ENCODE results near the gene ASPG.

Gene ASPG

DNA sequence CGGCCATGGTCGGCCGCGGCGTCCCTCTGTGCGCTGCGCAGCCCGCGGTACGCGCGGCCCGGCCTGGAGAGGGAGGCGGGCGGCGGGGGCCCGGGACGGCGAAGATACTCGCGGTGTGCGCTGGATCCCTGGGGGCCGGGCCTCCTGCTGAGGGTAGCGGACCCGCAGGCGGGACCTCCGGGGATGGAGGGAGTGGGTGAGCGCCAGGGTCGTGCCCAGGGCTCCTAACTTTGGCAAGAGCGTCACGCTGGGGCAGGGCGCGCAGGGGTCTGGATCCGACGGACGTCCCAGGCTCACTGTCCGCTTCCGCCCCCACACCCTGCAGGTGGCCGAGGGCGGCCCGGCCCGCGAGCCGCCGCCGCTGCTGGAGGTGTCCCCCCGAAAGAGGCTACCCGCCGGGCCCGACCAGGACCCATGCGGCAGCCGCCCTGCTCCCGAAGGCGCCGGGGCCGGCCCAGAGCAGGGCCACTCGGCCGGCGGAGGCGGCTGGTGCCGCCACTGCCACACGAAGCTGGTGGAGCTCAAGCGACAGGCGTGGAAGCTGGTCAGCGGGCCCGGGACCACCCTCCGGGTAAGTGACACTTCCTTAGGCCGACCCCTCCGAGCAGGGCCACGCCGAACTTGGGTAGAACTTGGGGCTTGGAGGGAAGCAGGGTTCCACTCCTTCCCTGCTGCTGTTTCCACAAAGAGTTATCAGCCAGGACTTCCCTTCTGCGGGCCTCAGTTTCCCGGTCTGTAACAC, 53.4 kb downstream of the ASPG start:
- no peak for DNase-seq

DNA sequence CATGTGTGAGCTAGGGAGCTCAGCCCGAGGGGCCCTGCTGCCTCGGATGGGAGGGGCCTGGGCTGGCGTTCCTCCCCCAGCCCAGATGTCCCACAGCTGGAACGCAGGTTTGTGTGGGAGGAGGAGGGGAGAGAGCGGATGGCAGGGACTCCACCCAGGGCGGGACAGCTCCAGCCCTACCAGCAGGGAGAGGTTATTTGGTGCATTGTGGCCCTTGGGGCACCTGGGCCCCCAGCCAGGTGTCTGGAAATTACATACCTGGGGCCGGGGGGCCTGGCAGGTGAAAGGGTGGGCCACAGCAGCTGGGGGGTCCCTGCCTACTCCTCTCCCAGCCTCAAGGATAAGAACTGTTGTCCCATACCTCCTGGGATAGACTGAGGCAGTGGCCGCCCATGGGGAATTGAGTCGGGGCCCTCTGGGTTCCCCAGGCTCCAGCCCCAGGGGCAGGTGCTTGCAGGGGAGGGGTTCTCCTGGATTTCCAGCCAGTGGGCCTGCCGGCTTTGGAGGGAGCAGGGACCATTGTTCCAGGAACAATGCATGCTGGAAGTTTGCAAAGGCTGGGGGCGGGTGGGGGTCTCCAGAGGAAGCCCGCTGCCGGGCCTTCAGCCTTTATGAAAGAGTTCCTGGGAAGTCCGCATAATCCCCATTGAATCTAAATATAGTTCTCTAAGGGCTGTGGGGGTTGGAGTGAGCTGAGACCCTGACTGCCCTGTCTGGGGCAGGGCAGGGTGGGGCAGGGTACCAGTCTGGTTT, 54.1 kb downstream of the ASPG start:
- no peak for DNase-seq

DNA sequence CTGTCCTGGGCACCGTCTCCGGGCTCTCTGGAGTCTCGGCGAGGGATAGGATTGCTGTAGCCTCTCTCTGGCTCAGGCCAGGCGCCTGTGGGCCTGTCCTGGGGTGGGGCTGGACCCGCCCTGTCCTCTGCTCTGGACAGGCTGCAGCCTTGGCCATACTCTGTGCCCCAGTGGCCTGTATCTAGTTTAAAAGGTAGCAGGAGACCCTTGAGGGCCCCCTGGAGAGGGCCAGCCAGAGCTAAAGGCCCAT, 54.6 kb downstream of the ASPG start:
- no peak for DNase-seq

DNA sequence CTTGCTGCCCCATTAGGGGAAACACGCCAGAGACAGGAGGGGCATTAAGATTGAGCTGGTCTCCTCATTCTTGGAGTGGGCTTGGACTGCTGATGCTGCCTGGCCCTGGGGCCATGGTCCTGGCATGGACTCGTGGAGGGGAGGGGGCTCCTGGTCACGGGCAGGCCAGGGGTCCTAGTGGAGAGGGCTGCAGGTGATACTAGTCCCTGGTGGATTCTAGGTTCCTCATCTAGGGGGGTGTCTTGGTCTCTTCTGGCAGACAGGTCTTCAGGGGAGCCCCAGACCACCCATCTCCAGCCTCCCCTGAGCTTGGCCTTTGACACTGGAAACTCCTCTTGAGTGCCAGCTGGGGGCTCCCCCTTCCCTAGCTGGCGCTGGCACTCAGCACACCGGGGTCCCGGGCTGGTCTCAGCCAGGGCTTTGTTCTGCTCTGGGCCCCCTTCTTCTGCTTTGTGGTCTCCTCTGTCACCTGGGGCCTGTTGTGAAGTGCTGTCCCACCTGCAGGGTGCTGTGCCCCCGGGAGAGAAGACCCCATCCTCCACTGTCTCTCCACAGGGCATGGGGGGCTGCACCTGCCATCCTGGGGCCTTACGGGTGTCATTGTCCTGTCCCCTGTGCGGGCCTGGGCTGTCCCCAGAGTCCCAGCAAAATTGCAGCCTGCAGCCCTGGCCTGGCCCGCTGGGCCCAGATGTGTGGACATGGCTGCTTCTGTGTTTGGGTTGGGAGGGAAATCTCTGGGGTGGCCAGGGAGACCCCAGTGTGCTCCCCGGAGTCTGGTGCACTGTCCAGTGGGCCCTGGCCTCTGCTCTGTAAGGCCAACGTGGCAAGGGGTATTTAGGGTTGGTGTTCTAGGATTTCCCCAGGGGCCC, 55.2 kb downstream of the ASPG start:
- DNase-seq, result no peak

DNA sequence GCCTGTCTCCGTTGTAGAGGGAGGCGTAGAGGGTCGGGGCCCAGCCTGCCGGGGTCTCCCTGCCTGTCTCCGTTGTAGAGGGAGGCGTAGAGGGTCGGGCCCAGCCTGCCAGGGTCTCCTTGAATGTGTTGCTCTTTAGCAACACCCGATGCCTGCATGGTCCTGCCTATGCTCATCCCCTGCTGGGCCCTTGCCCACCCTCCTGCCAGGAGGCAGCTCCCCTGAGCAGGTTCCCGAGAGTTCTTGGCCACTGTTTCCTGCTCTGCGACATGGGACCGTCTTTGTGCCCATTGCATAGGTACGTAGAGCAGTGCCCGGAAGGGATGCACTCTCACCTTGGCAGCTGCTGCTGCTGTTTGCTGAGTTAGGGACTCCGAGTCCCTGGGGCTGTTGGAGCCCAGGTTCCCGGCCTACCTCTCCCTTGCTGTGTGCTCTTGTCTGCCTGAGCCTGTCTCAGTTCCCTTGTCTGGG, 56.2 kb downstream of the ASPG start:
- no peak for DNase-seq

DNA sequence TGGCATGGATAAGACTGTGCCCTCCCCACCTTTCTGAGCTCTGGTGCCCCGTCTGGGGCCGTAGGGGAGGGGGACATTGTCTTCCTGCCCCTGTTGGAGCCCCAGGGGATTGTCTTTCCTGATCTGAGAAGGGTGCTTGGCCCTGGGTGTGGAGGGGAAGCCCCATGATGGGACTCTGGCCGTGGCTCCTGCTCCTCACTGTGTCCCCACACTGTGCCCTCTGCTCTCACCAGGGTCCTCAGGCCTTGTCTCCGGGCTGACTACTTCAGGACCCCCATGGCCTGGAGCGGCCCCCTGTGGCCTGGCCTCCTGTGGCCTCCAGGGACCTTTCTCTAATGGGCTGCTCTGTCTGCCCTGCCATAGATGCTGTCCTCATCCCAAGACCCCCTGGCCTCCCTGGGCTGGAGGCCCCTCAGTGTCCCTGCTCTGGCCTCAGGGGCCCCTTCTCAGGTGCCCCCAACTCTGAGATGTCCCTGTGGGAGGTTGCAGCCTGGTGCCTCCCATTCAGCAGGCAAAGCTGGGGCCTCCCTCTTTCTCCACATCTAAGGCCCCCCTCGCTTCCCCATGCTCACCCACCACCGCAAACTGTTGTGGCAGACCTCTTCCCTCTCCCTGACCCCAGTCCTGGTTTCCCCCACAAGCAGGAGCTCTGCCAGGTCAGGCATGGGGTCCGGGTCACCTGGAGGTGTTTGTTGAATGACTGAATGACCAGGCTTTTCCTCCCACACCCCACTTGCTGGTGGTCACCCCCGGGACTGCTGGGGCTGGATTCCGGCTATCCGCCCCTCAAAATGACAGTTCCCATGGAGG, 56.8 kb downstream of the ASPG start:
- no peak for DNase-seq

DNA sequence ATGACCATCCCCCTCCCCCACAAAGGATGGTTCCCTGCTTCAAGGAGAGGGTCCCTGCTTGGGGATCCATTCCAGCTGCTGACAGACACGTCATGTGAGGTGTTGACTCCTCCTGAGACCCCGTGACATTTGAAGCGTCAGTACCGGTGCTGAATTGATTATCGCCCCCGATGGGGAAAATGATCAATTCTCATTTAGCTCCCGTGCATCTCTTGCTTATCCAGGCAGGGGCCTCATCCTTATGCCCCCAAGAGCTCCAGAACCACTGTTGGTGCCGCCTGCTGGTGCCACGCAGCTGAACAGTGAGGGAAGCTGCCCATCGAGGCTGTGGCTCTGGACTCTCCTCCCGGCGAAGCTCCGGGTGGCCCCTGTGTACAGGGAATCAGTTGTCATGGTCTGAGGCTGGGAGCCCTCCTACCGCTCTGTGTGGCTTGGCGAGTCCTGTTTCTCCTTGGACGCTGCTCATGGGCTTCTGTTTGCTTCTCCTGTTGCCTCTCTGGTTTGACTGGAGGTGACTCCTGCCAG, 57.5 kb downstream of the ASPG start:
- DNase-seq, result no peak

DNA sequence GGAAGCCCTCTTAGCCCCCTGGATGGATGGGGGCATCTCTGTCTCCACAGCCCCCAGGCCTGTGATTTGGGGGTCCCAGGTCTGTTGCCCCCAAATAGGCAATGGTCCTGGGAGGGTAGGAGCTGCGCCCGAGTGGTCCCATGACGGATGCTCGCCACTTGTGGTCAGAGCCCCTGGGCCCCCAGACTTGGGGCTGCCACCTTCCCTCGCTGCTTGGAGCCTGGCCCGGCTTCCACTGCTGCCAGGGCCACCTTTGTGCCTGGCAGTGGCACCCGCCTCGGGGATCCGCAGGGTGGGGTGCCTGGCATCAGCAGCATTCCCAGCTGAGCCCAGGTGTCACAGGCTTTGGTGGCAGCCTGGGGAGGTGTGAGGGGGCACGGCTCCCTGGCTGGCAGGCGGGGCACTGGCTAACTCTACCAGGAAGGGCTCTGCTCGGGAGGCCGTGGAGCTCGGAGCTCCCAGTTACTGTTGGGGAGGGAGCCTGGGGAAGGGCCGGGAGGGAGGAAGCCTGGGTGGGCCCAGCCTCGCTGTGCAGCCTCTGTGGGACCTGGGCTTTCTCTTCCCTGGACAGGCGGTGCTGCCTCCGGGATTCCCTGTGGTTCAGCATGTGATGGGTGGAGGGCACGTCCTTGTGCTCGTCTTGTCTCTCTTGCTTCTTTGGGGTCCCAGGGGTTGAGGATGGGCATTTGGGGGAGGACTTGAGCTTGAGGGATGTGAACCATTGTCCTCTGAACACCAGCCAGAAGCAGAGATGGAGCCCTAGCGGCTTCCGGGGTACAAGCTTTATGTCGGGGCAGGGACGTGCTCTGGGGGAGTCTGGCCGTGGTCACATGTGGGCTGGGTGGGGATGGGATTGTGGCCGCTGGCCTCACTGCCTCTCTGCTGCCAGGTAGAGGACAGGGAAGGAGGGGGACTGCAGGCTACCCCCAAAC, 58.3 kb downstream of the ASPG start:
- no peak for DNase-seq

DNA sequence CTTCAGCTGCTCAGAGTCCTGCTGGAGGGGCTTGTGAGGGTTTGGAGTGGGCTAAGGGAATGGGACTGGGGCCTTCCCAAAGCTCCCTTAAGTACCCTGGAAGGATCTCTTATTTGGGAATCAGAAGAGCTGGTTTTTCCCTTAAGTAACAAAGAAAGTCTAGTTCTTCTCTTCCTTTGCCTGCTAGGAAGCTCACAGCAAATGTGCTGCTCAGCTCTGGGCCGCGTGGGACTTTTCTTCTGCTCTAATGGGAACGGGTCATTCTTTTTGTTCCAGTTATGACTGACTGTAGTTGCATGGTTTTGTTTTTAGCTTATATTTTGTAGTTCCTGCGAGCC, 58.9 kb downstream of the ASPG start:
- no peak for DNase-seq

DNA sequence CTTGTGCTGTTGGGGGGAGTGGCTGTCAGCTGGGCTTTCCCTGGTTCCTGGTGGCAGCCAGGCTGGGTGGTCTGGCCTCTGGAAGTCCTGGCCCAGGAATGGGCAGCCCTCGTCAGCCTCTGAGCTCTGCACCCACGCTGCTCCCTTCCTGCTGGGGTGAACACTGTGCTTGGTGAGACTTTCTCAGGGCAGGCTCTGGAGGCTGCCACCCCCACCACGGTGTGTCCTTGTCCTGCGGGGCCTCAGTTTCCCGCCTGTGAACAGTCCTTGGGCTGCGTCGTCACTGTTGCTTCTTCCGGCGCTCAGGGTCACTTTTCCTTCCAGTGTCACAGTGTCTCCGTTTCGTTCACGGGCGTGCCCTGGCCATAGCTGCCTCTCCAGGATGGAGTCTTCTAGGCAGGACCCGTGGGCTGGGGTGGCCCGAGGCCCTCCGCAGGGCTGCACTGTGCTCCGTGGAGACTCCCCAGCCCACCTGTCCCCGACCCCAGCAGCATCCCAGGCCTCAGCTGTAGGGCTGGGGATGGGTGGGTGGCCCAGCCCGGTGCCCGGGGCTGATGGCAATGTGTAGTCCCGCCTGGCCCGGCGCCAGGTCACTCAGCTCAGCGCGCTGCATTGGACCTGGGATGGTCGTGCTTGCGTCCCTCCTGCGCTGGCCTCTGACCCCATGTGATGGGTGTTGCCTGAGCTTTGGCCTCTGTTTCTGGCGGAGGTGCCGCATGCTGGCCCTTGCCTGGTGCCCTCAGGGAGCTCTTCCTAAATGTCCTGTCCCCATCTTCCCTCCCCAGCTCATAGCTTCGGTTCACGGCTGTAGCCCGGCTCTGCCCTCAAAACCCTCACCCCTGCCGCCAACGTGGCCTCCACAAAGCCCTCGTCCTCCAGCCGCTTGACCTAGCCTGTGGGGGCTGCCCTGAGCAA, 59.7 kb downstream of the ASPG start:
- no peak for DNase-seq

DNA sequence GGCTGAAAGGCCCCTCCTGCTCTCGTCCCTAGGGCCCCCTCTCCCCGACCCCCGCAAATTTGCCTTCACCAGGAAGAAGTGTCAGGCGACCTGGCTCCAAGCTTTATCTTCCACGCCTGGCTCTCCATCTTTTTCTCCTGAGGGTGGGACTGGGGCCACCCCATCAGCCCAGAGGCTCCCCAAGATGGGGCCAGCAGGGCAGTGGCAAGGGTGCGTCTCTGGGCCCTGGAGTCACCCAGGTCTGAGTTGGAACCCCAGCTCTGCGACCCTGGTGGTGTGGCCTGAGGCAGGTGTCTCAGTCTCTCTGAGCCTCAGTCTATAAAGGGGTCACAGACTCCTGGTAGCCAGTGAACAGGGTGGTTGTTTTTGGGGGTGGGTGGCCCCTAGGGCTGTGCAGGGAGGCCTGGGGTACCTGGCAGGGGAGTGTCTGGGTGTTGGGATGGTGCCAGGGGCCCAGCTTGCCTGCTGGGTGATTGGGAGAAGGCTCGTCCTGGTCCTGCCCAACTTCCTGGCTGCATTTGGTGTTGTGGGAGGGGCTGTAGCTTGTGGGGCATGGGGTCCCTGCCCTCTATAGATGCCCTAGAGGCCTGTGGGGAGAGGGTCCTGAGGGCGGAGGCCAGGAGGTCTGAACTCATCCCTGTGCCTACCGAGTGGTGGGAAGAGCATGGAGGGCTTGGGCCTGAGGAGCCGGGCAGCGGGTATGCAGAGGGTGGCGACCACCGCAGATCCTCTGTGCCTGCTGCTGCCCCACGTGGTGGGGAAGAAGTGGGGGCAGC, 60.5 kb downstream of the ASPG start:
- DNase-seq, result no peak

DNA sequence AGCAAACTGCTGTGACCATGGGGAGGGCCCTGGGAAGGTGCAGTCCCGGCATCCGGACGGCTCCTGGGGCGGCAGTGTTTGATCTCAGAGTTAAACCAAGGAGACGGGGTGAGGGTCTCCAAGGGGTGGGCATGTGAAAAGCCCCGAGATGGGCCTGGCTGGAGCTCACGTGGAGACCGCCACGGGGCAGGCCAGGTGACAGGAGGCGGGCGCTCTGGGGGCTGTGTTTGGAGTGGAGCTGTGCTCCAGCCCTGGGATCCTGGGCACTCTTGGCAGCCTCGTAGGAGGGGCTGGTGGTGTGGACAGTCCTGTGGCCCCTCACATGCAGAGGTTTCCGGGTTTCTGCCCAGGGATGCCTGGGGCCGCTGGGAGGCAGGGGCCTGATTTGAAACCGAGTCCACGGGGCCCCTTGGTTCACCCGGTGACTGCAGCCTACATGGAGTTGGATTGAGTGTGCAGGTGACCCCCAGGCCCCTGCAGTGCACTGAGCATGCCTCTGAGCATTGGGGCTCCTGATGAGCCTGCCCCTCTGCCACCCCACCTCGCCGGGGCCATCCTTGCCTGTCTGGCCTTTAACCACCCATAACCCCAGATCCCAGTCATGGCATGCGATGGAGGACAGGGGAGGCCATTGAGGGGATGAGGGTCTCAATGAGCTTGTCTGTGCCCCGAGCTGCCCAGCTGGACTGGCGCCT, 61.3 kb downstream of the ASPG start:
- DNase-seq, result no peak

DNA sequence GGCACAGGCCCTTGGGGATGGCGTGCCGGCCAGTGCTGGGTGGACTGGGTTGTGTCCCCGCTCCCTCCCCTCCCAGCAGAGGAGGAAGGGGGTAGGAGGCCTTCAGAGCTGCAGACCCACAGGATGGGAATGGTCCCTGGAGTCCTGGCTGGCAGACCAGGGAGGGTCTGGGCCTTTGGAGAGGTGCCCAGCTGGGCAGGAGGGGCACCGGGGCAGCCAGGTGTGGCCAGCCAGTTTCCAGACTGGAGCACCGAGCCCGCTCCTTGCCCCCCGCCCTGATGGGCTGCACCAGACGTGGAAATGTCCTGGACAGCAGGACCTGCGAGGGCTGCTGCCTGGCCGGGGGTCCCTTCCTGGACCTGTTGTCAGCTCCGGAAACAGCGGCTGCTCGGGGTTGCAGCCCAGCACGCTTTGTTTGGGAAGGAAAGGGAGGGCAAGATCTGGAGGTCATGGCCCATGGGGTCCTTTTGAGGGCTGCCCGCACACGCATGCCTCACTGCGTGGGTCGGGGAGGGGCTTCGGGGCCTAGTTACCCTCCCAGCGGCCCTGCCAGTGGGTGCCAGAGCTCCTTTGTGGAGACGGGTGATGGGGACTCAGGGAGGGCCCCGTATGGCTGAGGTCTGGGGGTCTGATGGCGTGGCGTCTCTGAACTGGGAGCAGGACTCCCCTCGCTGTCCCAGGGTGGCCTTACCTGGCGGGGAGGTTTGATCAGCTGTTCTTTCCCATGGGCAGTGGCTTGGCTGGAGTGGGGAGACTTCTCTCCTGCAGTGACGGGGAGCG, 62.0 kb downstream of the ASPG start:
- DNase-seq, result no peak

DNA sequence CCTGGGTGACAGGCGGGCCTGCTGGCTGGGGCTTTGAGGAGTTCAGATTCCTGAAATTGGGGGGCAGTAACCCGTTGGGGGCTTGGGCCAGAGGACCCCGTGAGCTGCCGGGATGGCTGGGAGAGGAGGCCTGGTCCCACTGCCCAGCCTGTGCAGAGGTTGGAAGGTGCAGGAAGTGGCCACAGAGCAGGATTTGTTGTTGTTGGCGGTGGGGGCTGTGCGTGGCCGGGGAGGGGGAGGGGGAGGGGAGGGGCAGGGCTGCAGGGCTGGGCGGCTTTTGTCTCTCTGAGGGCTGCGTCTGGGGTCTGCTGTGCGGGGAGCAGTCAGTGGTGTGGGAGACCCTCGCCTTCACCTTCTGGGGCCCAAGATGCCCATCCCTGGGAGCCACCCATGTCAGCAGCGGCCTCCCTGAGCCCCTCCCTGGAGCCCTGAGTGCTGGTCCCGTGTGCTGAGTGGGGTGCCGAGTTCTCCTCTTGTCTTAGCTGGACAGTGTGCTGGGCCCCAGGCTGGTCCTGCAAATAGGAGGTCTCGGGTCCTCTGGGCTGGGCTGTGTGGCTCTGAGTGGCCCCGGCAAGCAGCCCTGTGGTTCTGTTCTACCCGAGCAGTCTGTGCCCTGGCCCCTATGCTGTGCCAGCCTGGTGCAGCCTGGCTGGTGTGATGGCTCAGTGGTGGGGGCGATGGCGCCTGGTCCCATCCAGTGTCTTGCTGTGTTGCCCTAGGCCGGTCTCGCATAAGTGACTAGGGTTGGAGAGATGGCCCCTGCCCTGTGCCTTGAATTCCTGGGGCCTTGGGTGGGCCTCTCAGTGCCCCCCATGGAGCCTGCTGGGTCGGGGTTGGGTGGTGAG, 63.2 kb downstream of the ASPG start:
- DNase-seq, result no peak

DNA sequence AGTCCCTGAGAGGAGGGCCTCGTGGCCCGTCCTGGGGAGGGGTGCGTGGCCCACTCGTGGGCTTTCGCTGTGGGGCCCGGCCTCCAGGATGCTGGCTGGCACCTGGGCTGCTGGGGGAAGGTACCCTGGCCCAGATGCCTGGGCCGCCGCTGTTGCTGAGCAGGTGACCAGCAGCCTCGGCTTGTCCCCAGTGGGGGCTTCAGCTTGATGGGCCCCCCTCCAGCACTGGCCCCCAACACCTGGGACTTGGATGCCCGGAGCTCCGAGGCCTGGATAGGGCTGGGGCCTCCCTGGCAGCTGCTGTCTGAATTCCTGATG, 63.7 kb downstream of the ASPG start:
- DNase-seq, result no peak

DNA sequence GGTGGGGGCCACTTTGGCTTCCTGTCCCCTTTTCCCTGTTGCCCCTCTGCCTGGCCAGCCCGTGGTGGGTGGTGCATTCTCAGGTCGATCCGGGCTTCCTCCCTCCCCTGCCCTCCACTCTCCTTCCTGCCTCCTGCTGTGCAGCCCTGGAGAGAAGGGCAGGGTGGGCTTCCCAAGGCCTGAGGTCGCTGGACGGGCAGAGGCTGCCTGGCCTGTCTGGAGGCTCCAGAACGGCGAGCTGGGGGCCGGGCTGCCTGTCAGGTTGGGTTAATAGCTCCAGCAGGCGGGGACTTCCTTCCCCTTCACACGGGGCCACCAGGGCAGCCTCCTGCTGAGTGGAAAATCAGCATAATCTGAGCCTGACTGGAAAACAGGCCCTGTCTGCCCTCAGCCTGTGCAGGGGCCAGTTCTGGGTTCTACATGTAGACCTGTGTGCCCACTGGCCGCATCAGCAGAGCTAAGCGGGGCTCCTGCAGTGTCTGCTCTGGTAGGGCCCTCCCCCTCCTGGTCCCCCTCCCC, 64.2 kb downstream of the ASPG start:
- DNase-seq, result no peak
